ENCODE measurements around the gene APLN. TPM values are rescaled to one million over a fixed set of nuclear protein-coding genes. Genes with fewer than 3 reads are reported as not detected.

The APLN gene
- total RNA-seq, 2 experiments from 2014 or later = 3.5 TPM

DNA sequence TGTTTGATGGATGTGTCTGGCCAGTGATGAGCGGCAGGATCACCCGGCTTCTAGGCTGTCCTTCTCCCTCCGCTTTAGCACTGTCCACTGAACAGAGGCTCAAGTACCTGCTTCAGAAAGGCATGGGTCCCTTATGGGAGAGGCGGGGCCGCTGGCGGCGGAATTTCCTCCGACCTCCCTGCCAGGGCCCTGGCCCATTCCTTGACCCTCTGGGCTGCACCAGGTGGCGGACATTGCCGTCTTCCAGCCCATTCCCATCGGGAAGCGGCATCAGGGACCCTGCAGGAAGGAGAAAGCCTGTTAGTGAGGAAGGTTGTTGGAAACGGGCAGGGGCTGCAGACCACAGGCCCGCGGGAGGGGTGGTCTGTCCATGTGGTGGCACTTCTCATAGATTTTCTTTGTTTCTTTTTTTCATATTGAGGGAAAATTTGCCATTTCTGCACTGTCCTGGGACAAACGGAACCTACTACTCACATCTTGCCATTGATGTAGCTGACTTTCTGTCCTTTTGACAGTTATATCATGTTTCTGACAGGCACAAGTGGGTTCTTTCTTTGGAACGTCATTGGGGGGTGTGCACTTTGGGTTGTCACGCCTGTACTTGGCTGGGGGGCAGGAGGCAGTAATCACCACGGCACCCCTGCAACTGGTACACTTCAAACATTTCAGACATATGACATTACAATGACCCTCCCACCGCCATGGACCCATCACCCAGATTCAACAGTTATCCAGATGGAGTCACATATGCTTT, 6.1 kb downstream of the APLN start:
- no peak overlapping the region for H3K4me3 Mint-ChIP-seq
- CTCF ChIA-PET = no interaction called here
- no peaks in the 10 kb centered on the region for H3K36me3 Mint-ChIP-seq (ENCODE audit: low read depth)
- POLR2A ChIA-PET = no interaction called here
- DNase-seq (no peak), ATAC-seq (no peak)
- H3K4me1 Mint-ChIP-seq (ENCODE audit: low read depth) = no peaks in the 10 kb centered on the region
- H3K27ac Mint-ChIP-seq = no peak overlapping the region
- peaks cover 4% of the 10 kb centered on the region for H3K27me3 Mint-ChIP-seq
- TF ChIP-seq, protein P1, sequence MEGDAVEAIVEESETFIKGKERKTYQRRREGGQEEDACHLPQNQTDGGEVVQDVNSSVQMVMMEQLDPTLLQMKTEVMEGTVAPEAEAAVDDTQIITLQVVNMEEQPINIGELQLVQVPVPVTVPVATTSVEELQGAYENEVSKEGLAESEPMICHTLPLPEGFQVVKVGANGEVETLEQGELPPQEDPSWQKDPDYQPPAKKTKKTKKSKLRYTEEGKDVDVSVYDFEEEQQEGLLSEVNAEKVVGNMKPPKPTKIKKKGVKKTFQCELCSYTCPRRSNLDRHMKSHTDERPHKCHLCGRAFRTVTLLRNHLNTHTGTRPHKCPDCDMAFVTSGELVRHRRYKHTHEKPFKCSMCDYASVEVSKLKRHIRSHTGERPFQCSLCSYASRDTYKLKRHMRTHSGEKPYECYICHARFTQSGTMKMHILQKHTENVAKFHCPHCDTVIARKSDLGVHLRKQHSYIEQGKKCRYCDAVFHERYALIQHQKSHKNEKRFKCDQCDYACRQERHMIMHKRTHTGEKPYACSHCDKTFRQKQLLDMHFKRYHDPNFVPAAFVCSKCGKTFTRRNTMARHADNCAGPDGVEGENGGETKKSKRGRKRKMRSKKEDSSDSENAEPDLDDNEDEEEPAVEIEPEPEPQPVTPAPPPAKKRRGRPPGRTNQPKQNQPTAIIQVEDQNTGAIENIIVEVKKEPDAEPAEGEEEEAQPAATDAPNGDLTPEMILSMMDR (IDR thresholded peaks at IDR 0.05) = no peak
- intact Hi-C loops (cut with micrococcal nuclease) = no loop called here
- no peaks in the 10 kb centered on the region for H3K9me3 Mint-ChIP-seq

DNA sequence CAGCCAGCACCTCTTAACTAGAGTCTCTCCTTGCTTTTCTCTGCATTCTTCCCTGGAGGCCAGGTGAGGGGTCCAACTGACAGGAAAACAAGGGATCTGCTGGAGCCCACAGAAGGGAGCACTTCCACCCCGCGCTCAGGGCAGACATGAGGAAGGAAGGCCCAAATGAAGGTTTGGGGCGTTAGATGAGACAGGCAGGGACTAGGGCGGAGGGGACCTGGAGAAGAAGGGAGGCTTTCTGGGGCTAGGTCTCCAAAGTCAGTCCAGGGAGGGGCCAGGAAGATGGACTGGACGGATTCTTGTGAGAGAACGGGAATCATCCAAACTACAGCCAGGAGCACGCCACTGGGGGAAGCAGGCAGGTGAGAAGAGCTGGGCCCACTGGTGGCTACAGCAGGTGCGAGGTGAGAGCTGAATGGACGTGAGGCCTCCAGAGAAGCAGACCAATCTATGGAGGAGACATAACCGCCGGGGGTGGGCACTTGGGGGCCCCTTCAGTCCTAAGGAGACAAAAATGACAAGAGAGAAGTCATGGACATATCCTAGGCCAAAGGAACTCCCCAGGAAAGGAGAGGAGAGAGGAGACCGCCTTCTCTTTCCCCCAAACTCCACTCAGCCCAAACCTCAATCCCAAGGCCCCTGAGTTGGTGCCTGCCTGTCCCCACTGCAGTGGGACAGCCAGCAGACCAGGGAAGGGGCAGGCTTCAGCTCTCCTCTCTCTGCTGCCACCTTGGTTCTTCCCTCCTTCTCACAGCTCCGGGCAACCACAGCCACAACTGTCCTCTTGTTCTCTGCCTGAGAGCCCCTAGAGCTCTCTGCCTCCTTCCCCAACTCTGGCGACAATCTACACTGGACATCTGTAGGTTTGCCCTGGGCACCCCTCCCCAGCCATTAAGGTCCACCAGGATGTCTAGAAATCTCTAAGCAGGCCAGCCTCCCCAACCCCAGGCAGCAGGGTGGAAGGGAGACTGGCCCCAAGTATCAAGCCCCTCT, 7.0 kb downstream of the APLN start:
- ATAC-seq (no peak), DNase-seq (no peak)
- Mint-ChIP-seq H3K36me3 (ENCODE audit: low read depth) (no peaks in the 10 kb centered on the region), H3K4me3 (no peak overlapping the region), H3K4me1 (ENCODE audit: low read depth) (no peaks in the 10 kb centered on the region), H3K9me3 (no peaks in the 10 kb centered on the region), H3K27me3 (no peaks in the 10 kb centered on the region), H3K27ac (no peak overlapping the region)
- TF ChIP-seq, protein P1 (IDR thresholded peaks at IDR 0.05) = no peak
- intact Hi-C loops (cut with micrococcal nuclease) = no loop called here
- ChIA-PET POLR2A (no interaction called here), CTCF (interaction anchor here (1.4 to 1.5 kb wide), 2 partner anchors 10 to 11 kb away, joined by 4 to 5 read pairs; no protein-coding TSS in a partner anchor)

DNA sequence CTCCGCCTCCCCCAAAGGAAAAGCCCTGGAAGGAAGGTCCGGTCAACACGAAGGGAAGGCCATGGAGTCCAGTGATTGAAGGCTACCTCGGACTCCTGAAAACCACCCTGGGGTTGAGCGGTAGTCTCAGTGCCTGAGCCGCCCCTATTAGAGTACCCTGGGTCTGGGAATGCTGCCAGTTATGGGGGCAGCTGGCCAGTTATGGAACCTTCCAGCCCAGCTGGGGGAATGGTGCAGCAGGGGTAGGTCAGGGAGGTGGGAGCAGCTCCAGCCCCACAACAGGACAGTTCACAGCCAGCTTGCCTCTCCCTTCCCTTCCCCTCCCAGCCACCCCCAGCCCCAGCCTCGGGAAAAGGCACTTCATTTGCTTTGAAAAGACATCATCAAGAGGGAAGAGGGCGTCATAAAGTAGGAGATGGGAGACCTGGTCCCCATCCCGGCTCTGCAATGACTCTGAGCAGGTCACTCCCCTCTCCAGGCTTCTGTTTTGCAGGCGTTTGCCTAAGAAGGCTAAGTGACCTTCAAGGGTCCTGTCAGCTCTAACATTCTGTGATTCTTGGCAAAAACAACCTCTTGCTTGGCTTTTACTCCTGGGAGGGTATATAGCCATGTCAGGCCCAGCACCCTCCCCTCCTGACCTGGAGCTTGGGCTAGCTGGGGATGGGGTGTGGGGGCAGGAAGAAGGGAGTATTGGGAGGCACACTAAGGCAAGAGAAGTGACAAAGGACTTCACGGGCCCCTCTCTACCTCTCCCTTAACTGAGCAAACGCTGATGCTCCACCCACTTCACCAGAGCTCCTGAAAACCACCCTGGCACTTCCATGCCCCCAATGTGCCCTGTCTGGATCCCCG, 8.0 kb downstream of the APLN start:
- no peak overlapping the region for H3K4me3 Mint-ChIP-seq
- intact Hi-C loops (cut with micrococcal nuclease) = no loop called here
- POLR2A ChIA-PET = no interaction called here

GRCh38 chrX:129642641-129643040, 12.1 kb downstream of the APLN start:
- DNase-seq (no peak), ATAC-seq (no peak)
- H3K9me3 Mint-ChIP-seq = no peaks in the 10 kb centered on the region
- no peaks in the 10 kb centered on the region for H3K27me3 Mint-ChIP-seq
- no peaks in the 10 kb centered on the region for H3K36me3 Mint-ChIP-seq (ENCODE audit: low read depth)
- ChIA-PET CTCF (interaction anchor here (0.6 to 2.0 kb wide), 3 partner anchors 12 to 415 kb away, joined by 3 to 7 read pairs (median 4); partner anchors contain the start of gene APLN), POLR2A (no interaction called here)
- no peak overlapping the region for H3K27ac Mint-ChIP-seq
- H3K4me1 Mint-ChIP-seq (ENCODE audit: low read depth) = no peaks in the 10 kb centered on the region
- intact Hi-C loops (cut with micrococcal nuclease) = no loop called here
- TF ChIP-seq, protein P1 (IDR thresholded peaks at IDR 0.05) = no peak
- no peak overlapping the region for H3K4me3 Mint-ChIP-seq

More for the DNA sequence above, 8.0 kb downstream of the APLN start:
- DNase-seq (no peak), ATAC-seq (no peak)
- no peaks in the 10 kb centered on the region for H3K4me1 Mint-ChIP-seq (ENCODE audit: low read depth)
- H3K36me3 Mint-ChIP-seq (ENCODE audit: low read depth) = no peaks in the 10 kb centered on the region
- no peaks in the 10 kb centered on the region for H3K9me3 Mint-ChIP-seq
- H3K27ac Mint-ChIP-seq = no peak overlapping the region
- no peaks in the 10 kb centered on the region for H3K27me3 Mint-ChIP-seq
- CTCF ChIA-PET = interaction anchor here (1.4 to 1.5 kb wide), 2 partner anchors 9 to 10 kb away, joined by 4 to 5 read pairs; no protein-coding TSS in a partner anchor
- TF ChIP-seq, protein P1 (IDR thresholded peaks at IDR 0.05) = no peak
